Neuron (in vitro differentiated cells): ENCODE data around the gene TECPR1.

Source experiments
- H2AFZ ChIP-seq: one replicate; pipeline ENCODE4 v1.6.1; 2013; ENCODE audit warnings: low read depth, mild to moderate bottlenecking, inconsistent platforms, low read length, moderate library complexity
- H3K27me3 ChIP-seq: one replicate; pipeline ENCODE4 v1.6.1; 2013; ENCODE audit warnings: low read length; ENCODE audit not compliant: insufficient read depth
- H3K36me3 ChIP-seq: one replicate; pipeline ENCODE4 v1.6.1; 2013; ENCODE audit warnings: low read length; ENCODE audit not compliant: insufficient read depth
- H3K4me1 ChIP-seq: one replicate; pipeline ENCODE4 v1.6.1; 2013; ENCODE audit warnings: low read length; ENCODE audit not compliant: insufficient read depth
- H3K4me3 ChIP-seq: 2 replicates; pipeline ENCODE4 v1.5.1; 2013; ENCODE audit warnings: mild to moderate bottlenecking, low read length, moderate library complexity
- H3K9me3 ChIP-seq: one replicate; pipeline ENCODE4 v1.6.1; 2013; ENCODE audit warnings: low read length

Gene TECPR1

DNA sequence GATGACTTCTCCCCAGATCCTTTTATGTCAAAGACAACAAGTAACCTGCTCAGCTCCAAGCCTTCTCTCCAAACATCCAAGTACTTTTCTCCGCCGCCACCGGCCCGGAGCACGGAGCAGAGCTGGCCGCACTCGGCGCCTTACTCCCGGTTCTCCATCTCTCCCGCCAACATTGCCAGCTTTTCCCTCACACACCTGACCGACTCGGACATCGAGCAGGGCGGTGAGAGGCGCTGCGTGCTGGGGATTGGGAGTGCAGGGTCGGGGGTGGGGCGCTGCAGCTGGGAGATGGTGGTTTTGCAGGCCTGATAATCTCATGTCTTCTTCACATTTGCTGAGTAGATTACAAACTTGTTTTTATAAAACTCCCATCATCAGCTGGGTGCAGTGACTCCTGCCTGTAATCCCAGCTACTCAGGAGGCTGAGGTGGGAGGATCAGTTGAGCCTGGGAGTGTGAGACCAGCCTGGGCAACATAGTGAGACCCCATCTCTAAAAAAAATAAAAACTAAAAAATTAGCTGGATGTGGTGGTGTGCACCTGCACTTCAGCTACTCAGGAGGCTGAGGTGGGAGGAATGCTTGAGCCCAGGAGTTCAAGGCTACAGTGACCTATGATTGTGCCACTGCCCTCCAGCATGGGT is 47.9 kb downstream of the TECPR1 start:
- Histone ChIP-seq H2AFZ (no peak overlapping the region), H3K9me3 (peaks cover 3% of the 10 kb centered on the region), H3K36me3 (peaks cover 32% of the 10 kb centered on the region), H3K27me3 (no peaks in the 10 kb centered on the region), H3K4me1 (no peaks in the 10 kb centered on the region), H3K4me3 (no peak overlapping the region)

DNA sequence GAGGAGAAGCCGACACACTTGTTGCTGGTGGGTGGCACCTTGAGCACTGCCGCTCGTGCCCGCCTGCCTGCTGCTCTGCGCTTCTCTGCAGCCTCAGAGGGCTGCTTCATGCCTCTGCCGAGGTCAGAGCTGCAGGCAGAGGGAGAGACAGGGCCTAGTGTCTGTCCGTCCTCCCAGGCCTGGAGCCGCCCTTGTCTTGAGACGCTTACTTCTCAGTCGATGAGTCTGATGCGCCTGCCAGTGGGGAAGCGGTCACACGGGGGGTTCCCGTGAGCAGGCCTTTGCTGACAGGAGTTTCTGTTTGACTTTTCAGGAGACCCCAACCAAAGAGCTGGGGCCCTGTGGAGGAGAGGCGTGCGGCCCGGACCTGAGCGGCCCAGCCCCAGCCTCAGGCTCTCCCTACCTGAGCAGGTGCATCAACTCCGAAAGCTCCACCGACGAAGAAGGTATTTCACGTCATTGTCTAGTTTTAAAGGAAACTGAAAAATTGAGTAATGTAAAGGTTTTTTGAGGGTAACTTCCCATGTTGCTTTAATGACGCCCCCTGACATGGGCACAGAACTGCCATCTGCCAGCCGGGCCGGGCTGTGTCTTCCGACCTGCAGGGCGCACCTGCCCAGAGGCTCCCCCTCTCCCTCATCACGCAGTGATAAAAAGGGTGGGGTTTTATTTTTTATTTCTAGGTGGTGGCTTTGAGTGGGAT is 48.6 kb downstream of the TECPR1 start:
- Histone ChIP-seq H3K4me1 (no peaks in the 10 kb centered on the region), H3K4me3 (no peak overlapping the region), H3K36me3 (peaks cover 32% of the 10 kb centered on the region), H3K9me3 (peaks cover 3% of the 10 kb centered on the region), H3K27me3 (no peaks in the 10 kb centered on the region), H2AFZ (no peak overlapping the region)

DNA sequence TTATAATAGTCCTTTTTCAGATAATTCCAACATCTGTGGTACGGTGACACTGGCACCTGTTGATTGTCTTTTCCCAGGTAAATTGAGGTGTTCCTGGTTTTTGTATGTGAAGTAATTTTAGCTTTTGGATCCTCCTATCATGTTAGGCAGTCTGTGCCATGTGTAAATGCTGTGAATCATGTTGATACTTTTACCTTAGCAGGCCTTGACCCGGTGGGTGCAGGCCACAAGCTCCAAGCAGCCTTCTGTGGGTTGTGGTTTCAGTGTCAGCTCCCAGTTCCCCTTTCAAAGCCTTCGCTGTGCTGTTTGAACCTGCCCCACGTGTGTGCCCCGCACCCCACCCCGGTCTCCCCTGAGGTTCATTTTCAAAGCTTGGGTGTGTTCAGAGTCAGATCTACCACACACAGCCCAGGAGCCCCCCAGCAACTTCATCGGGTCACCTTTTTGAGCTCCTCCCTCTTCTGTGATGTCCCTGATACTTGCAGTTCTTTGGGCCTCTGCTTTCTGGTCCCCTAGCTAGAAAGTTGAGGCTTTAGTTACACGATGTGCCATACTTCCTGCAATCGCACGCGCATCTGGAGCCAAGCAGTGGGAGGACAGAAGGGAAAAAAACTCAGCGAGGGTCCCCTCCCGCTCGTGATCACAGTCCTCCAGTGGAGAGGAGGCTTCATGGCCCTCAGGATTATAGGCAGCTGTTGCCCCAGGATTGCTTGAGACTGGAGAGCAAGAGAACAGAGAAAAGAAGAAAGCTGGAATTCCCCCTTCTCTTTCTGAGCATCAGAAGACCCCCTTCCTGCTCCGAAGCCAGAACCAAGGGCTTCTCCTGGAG is 49.5 kb downstream of the TECPR1 start:
- no peak overlapping the region for H2AFZ ChIP-seq
- no peak overlapping the region for H3K4me3 ChIP-seq
- peaks cover 32% of the 10 kb centered on the region for H3K36me3 ChIP-seq
- no peaks in the 10 kb centered on the region for H3K27me3 ChIP-seq
- H3K9me3 ChIP-seq: peaks cover 3% of the 10 kb centered on the region
- H3K4me1 ChIP-seq: no peaks in the 10 kb centered on the region

DNA sequence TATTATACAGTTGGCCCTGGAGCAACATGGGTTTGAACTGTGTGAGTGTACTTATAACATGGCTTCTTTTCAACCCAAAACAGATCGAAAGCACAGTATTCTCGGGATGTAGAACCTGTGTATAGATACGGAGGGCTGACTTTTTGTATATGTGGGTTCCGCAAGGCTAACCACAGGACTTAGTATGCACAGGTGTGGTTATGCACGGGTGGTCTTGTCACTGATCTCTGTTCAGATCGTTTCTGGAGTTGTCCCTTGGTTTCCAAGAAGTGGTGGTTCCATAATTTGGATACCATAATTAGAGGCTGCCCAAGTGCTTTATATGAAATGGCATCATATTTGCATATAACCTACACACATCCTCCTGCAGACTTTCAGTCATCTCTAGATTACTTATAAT is 51.7 kb downstream of the TECPR1 start:
- Histone ChIP-seq H3K9me3 (peaks cover 7% of the 10 kb centered on the region), H3K27me3 (no peaks in the 10 kb centered on the region), H3K4me3 (no peak overlapping the region), H3K36me3 (peaks cover 24% of the 10 kb centered on the region), H2AFZ (no peak overlapping the region), H3K4me1 (no peaks in the 10 kb centered on the region)

DNA sequence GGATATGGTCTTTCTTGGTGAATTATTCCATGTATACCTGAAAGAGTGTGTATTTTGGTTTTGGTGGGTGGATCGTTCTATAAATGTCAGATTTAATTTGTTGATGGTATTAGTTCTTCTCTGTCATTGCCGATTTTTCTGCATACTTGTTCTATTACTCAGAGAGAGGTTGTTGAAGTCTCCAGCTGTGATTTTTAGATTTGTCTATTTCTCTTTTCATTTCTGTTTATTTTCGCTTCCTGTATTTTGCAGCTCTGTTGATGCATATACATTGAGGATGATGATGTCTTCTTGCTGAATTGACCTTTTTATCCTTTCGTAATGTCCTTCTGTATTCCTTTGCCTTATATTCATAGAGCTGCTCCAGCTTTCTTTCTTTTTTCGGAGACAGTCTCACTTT is 52.9 kb downstream of the TECPR1 start:
- no peak overlapping the region for H3K4me3 ChIP-seq
- H2AFZ ChIP-seq: no peak overlapping the region
- no peaks in the 10 kb centered on the region for H3K27me3 ChIP-seq
- peaks cover 26% of the 10 kb centered on the region for H3K36me3 ChIP-seq
- H3K4me1 ChIP-seq: no peaks in the 10 kb centered on the region
- peaks cover 7% of the 10 kb centered on the region for H3K9me3 ChIP-seq

DNA sequence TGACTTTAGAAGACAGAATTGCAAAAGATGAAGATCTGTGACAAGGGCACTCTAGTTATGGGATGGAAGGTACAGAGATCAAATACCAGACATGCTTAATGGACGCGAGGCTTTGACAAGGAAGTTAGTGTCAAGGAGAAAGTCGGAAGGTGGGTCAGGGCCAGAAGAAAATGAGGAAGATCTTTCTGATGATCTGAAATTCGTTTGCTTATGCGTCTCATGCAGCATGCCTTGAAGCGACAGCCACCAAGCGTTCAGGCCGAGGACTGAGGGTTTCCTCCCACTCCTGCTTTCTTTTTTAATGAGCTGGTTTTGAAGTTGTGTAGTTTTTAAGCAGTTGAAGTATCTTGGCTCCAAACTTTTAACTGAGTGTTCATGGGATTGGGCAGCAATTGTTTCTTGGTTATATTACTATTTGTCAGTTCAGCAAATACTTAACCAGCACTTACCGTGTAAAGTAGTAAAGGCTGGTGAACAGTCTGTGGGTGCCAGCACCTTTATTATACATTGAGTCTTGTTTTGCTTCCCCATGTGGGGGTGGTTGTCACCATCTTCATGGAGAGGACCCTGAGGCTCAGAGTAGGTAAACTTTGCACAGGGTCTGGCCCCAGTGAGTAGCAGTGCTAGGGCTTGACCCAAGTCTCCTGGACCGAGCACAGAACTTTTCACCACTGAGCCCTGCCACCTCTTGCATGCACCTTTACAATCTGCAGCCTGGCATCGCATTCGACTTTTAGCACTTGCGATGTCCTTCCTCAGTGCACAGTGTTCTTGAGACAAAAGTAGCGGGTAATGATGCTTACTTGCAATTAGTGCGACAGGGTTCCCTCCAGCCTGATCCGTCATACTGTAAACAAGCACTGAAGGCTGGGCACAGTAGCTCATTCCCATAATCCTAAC is 55.1 kb downstream of the TECPR1 start:
- peaks cover 45% of the 10 kb centered on the region for H3K36me3 ChIP-seq
- H3K9me3 ChIP-seq: peaks cover 7% of the 10 kb centered on the region
- H3K4me1 ChIP-seq: no peaks in the 10 kb centered on the region
- H3K27me3 ChIP-seq: no peaks in the 10 kb centered on the region
- no peak overlapping the region for H3K4me3 ChIP-seq
- no peak overlapping the region for H2AFZ ChIP-seq

DNA sequence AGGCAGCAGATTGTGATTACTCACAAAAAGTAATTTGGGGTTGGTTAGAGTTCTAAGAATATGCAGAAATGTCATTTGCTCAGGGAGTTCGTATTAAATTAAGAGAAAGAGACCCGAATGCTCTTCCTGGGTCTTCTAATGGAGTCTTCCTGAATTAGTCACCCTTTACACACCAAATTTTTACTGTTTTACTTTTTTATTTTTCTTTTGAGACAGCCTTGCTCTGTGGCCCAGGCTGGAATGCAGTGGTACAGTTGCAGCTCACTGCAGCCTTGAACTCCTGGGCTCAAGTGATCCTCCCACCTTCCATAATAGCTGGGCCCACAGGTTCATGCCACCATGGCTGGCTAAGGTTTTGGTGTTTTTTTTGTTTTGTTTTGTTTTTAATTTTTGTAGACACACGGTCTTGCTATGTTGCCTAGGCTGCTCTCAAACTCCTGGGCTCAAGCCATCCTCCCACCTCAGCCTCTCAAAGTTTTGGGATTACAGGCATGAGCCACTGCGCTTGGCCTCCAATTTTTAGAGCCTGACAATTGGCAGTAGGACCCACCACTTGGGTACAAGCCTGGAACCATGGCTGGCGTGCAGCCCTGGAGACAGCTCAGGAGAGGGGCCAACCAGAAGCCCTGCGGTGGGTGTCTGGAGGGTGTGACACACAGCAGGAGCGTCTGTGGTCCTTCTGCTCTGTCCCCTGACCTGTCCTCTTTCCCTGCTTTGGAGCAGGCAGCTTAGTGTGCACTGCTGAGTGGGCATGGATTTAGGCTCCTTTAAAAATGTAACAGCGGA is 57.2 kb downstream of the TECPR1 start:
- Histone ChIP-seq H3K4me1 (no peaks in the 10 kb centered on the region), H3K4me3 (no peak overlapping the region), H3K27me3 (no peaks in the 10 kb centered on the region), H3K36me3 (peaks cover 58% of the 10 kb centered on the region), H2AFZ (no peak overlapping the region), H3K9me3 (peaks cover 10% of the 10 kb centered on the region)

DNA sequence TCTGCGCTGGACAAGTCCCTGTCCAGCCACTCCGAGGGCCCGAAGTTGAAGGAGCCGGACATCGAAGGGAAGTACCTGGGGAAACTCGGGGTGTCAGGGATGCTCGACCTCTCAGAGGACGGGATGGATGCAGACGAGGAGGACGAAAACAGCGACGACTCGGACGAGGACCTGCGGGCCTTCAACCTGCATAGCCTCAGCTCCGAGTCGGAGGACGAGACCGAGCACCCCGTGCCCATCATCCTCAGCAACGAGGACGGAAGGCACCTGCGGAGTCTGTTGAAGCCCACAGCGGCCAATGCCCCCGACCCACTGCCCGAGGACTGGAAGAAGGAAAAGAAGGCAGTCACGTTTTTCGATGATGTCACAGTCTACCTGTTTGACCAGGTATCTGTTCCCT is 57.8 kb downstream of the TECPR1 start:
- Histone ChIP-seq H3K4me1 (no peaks in the 10 kb centered on the region), H2AFZ (no peak overlapping the region), H3K9me3 (peaks cover 12% of the 10 kb centered on the region), H3K27me3 (no peaks in the 10 kb centered on the region), H3K4me3 (no peak overlapping the region), H3K36me3 (peaks cover 62% of the 10 kb centered on the region)

DNA sequence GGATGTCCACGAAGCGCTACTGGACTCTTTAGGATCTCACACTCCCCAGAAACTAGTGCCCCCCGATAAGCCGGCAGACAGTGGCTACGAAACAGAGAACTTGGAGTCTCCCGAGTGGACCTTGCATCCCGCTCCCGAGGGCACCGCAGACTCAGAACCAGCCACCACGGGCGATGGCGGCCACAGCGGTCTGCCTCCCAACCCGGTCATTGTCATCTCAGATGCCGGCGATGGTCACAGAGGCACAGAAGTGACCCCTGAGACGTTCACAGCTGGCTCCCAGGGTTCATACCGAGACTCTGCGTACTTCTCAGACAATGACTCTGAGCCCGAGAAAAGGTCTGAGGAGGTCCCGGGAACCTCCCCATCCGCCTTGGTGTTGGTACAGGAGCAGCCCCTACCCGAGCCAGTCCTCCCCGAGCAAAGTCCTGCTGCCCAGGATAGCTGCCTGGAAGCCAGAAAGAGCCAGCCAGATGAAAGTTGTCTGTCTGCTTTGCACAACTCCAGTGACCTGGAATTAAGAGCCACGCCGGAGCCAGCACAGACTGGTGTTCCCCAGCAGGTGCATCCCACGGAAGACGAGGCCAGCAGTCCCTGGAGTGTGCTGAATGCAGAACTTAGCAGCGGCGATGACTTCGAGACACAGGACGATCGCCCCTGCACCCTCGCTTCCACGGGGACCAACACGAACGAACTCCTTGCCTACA is 58.4 kb downstream of the TECPR1 start:
- peaks cover 16% of the 10 kb centered on the region for H3K9me3 ChIP-seq
- H2AFZ ChIP-seq: no peak overlapping the region
- H3K4me3 ChIP-seq: no peak overlapping the region
- peaks cover 66% of the 10 kb centered on the region for H3K36me3 ChIP-seq
- no peaks in the 10 kb centered on the region for H3K27me3 ChIP-seq
- no peaks in the 10 kb centered on the region for H3K4me1 ChIP-seq

DNA sequence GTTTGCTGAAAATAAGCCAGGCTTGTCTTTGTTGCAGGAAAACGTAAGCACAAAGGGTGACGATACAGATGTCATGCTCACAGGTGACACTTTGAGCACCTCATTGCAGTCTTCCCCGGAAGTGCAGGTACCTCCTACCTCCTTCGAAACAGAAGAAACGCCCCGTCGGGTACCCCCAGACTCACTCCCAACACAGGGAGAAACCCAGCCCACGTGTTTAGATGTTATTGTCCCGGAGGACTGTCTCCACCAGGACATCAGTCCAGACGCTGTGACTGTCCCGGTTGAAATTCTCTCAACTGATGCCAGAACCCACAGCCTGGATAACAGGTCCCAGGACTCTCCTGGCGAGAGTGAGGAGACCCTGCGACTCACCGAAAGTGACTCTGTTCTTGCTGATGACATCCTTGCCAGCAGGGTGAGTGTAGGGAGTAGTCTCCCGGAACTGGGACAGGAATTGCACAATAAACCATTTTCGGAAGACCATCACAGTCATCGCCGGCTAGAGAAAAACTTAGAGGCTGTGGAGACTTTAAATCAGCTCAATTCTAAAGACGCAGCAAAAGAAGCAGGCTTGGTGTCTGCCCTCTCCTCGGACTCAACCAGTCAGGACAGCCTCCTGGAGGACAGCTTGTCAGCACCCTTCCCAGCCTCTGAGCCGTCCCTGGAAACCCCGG is 59.1 kb downstream of the TECPR1 start:
- no peaks in the 10 kb centered on the region for H3K4me1 ChIP-seq
- peaks cover 16% of the 10 kb centered on the region for H3K9me3 ChIP-seq
- H3K4me3 ChIP-seq: no peak overlapping the region
- peaks cover 72% of the 10 kb centered on the region for H3K36me3 ChIP-seq
- H3K27me3 ChIP-seq: no peaks in the 10 kb centered on the region
- H2AFZ ChIP-seq: no peak overlapping the region

DNA sequence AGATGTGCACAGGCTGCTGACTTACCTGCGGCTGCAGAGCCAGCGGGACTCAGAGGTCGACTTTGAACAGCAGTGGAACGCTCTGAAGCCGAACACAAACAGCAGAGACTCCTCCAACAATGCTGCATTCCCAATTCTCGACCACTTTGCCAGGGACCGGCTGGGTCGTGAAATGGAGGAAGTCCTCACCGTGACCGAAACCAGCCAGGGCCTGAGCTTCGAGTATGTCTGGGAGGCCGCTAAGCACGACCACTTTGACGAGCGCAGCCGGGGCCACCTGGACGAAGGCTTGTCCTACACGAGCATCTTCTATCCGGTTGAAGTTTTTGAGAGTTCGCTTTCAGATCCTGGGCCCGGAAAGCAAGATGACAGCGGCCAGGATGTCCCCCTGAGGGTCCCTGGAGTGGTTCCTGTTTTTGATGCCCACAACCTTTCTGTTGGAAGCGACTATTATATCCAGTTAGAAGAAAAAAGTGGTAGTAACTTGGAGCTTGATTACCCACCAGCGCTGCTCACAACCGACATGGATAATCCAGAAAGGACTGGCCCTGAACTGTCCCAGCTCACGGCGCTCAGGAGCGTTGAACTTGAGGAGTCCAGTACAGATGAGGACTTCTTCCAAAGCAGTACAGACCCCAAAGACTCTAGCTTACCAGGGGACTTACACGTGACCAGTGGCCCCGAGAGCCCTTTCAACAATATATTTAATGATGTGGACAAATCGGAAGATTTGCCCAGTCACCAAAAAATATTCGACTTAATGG is 60.2 kb downstream of the TECPR1 start:
- Histone ChIP-seq H3K4me1 (no peaks in the 10 kb centered on the region), H3K9me3 (peaks cover 12% of the 10 kb centered on the region), H3K36me3 (peaks cover 76% of the 10 kb centered on the region)

More for the DNA sequence above, 60.2 kb downstream of the TECPR1 start:
- Histone ChIP-seq H3K27me3 (no peaks in the 10 kb centered on the region), H2AFZ (no peak overlapping the region), H3K4me3 (no peak overlapping the region)
